SK-N-SH (cell line): ENCODE data around the gene RSRC2. TPM values are rescaled to one million over a fixed set of nuclear protein-coding genes. Genes with fewer than 3 reads are reported as not detected.

ENCODE experiments used
- CTCF ChIA-PET: fragments of 300-600, 350-600 bp; formaldehyde crosslinking; extraction: SDS; loops from one replicate; lab custom pipeline; 2021; lab: Yijun Ruan, JAX
- POLR2A ChIA-PET: fragments of 350-600 bp; sonication (Branson Sonifier 250); formaldehyde crosslinking; extraction: SDS; loops from one replicate; lab custom pipeline; 2020; ENCODE audit warnings: antibody characterized with exemption, inconsistent platforms; lab: Yijun Ruan, JAX
- DNase-seq: peaks from one replicate; pipeline ENCODE4 v3.0.0; 2012
- H2AFZ ChIP-seq: fragments of 200-600 bp; sonication (generic); 2 replicates; pipeline ENCODE4 v1.8.1; 2016; ENCODE audit warnings: antibody characterized with exemption, mild to moderate bottlenecking, low read depth
- H3F3A ChIP-seq: fragments of 200-600 bp; sonication (generic); replicated peaks from 2 replicates; pipeline ENCODE3; 2016; ENCODE audit warnings: antibody characterized with exemption, mild to moderate bottlenecking; ENCODE audit not compliant: insufficient read depth
- H3K27ac ChIP-seq, 2 experiments: fragments of 200-500 bp in 1 of 2; fragments of 200-600 bp in 1 of 2; sonication (Bioruptor generic) in 1 of 2; sonication (generic), shearing (Covaris generic) in 1 of 2; 2 replicates each; pipeline versions ENCODE4 v1.5.1 to v1.6.1; 2014 to 2016; ENCODE audit warnings: low read depth in 2 of 2, inconsistent platforms in 1 of 2, low read length in 1 of 2, mild to moderate bottlenecking in 1 of 2, mixed read lengths in 1 of 2
- H3K27me3 ChIP-seq: fragments of 200-600 bp; sonication (generic), shearing (Covaris generic); 2 replicates; pipeline ENCODE4 v1.6.1; 2016; ENCODE audit warnings: mixed run types; ENCODE audit not compliant: insufficient read depth
- H3K36me3 ChIP-seq, 2 experiments: fragments of 200-500 bp in 1 of 2; fragments of 200-600 bp in 1 of 2; sonication (Bioruptor generic) in 1 of 2; sonication (generic) in 1 of 2; replicated peaks in 1 of 2; 2 replicates each; pipeline versions ENCODE3 to v1.5.1; 2014 to 2016; ENCODE audit warnings: low read length in 1 of 2, mild to moderate bottlenecking in 1 of 2; ENCODE audit not compliant: insufficient read depth in 2 of 2, control insufficient read depth in 1 of 2
- H3K4me1 ChIP-seq, 2 experiments: fragments of 200-500 bp in 1 of 2; fragments of 200-600 bp in 1 of 2; sonication (Bioruptor generic) in 1 of 2; sonication (generic), shearing (Covaris generic) in 1 of 2; 2 replicates each; pipeline versions ENCODE4 v1.5.1 to v1.6.1; 2014 to 2016; ENCODE audit warnings: low read depth in 1 of 2, low read length in 1 of 2, mixed run types in 1 of 2; ENCODE audit not compliant: insufficient read depth in 2 of 2, control insufficient read depth in 1 of 2
- H3K4me2 ChIP-seq: fragments of 200-600 bp; sonication (generic), shearing (Covaris generic); 2 replicates; pipeline ENCODE4 v1.6.1; 2017; ENCODE audit warnings: mixed run types
- H3K4me3 ChIP-seq, 2 experiments: fragments of 200-500 bp in 1 of 2; fragments of 200-600 bp in 1 of 2; sonication (Bioruptor generic) in 1 of 2; sonication (generic), shearing (Covaris generic) in 1 of 2; 2 replicates each; pipeline versions ENCODE4 v1.5.1 to v1.8.1; 2014 to 2016; ENCODE audit warnings: low read depth in 2 of 2, inconsistent platforms in 1 of 2, low read length in 1 of 2, mild to moderate bottlenecking in 1 of 2, mixed read lengths in 1 of 2, moderate library complexity in 1 of 2
- H3K79me2 ChIP-seq: fragments of 200-600 bp; sonication (generic); 2 replicates; pipeline ENCODE4 v1.8.1; 2017; ENCODE audit warnings: mild to moderate bottlenecking; ENCODE audit not compliant: insufficient read depth
- H3K9ac ChIP-seq: fragments of 200-600 bp; sonication (generic); 2 replicates; pipeline ENCODE4 v1.6.1; 2017; ENCODE audit warnings: mixed run types
- H3K9me2 ChIP-seq: fragments of 200-600 bp; sonication (generic); 2 replicates; pipeline ENCODE4 v1.6.1; 2017; ENCODE audit warnings: mixed run types
- H3K9me3 ChIP-seq: fragments of 200-600 bp; sonication (generic); 2 replicates; pipeline ENCODE4 v1.6.1; 2017; ENCODE audit warnings: mixed run types, mild to moderate bottlenecking, moderate library complexity
- H4K20me1 ChIP-seq: fragments of 200-600 bp; sonication (generic); 2 replicates; pipeline ENCODE4 v1.6.1; 2017; ENCODE audit warnings: mild to moderate bottlenecking, mixed run types; ENCODE audit not compliant: insufficient read depth
- CTCF ChIP-seq: fragments of 200-600 bp; sonication (generic); IDR thresholded peaks from 2 replicates; pipeline ENCODE4 v1.6.1; 2017; ENCODE audit warnings: antibody characterized with exemption, mild to moderate bottlenecking, moderate library complexity
- ELF1 ChIP-seq: IDR thresholded peaks from 2 replicates; pipeline ENCODE4 v1.4.0; 2012
- FOXJ3 ChIP-seq: sonication (generic); formaldehyde crosslinking; IDR thresholded peaks from 2 replicates; pipeline ENCODE4 v1.5.1; 2020; ENCODE audit warnings: mild to moderate bottlenecking, missing genetic modification reagents
- FOXM1 ChIP-seq: IDR thresholded peaks from 2 replicates; pipeline ENCODE4 v1.4.0; 2012; ENCODE audit warnings: low read depth, mild to moderate bottlenecking
- IRF3 ChIP-seq: fragments of 150-350 bp; IDR thresholded peaks from 2 replicates; pipeline ENCODE4 v1.6.1; 2016; ENCODE audit warnings: mild to moderate bottlenecking, low read depth, low read length
- MXI1 ChIP-seq: IDR thresholded peaks from 2 replicates; pipeline ENCODE4 v1.6.1; 2012; ENCODE audit warnings: mild to moderate bottlenecking, low read depth, low read length, improper control_type of control experiment
- NFIC ChIP-seq: IDR thresholded peaks from 2 replicates; pipeline ENCODE4 v1.4.0; 2012; ENCODE audit warnings: borderline replicate concordance
- NRF1 ChIP-seq: IDR thresholded peaks from 2 replicates; pipeline ENCODE4 v1.6.1; 2012; ENCODE audit warnings: low read depth, mild to moderate bottlenecking, low read length
- REST ChIP-seq: IDR thresholded peaks from 2 replicates; pipeline ENCODE4 v1.6.1; 2012; ENCODE audit warnings: mild to moderate bottlenecking, low read depth, low read length, moderate library complexity
- RFX5 ChIP-seq: IDR thresholded peaks from 2 replicates; pipeline ENCODE4 v1.6.1; 2012; ENCODE audit warnings: mild to moderate bottlenecking, improper control_type of control experiment, low read length
- RXRA ChIP-seq: IDR thresholded peaks from 2 replicates; pipeline ENCODE4 v1.4.0; 2012; ENCODE audit warnings: low read depth, mild to moderate bottlenecking, borderline replicate concordance
- SMC3 ChIP-seq: IDR thresholded peaks from 2 replicates; pipeline ENCODE4 v1.6.1; 2012; ENCODE audit warnings: low read depth, low read length, improper control_type of control experiment
- TCF12 ChIP-seq: IDR thresholded peaks from 2 replicates; pipeline ENCODE4 v1.4.0; 2012
- USF2 ChIP-seq: fragments of 150-350 bp; IDR thresholded peaks from 2 replicates; pipeline ENCODE4 v1.6.1; 2017; ENCODE audit warnings: antibody characterized with exemption, low read length, low read depth, borderline replicate concordance
- YY1 ChIP-seq: IDR thresholded peaks from 2 replicates; pipeline ENCODE4 v1.4.0; 2012; ENCODE audit warnings: low read depth, mild to moderate bottlenecking
- WGBS: methylation state at CpG from one replicate; pipeline ENCODE4 v1.1.6; 2017; ENCODE audit warnings: low lambda C conversion rate; 5-methylcytosine and 5-hydroxymethylcytosine counted together
- polyA plus RNA-seq, 3 experiments: library from polyadenylated mRNA; depleted of rRNA; stranded (reverse); fragments of >200 nt; gene quantifications; 2 replicates each; pipeline ENCODE4 v1.2.3, GENCODE V29; 2012
- TF ChIP-seq, protein P1 (sequence below): IDR thresholded peaks from 2 replicates; pipeline ENCODE4 v1.4.0; 2012; ENCODE audit warnings: low read depth
- TF ChIP-seq, protein P2 (sequence below): IDR thresholded peaks from 2 replicates; pipeline ENCODE4 v1.4.0; 2012; ENCODE audit warnings: low read depth, borderline replicate concordance

The RSRC2 gene
- polyA plus RNA-seq, 1 of the 3 experiments (the other 2 are of a cell fraction), result 24.8 TPM

- no peak for TF ChIP-seq USF2
- no peak for TF ChIP-seq RXRA
- no peak for TF ChIP-seq CTCF
- 0 out of 2 replicates have a peak, but pooled peaks have one; percentile 29 for TF ChIP-seq TCF12
- peak; percentile 88; the same call in 1 of the 2 replicates for TF ChIP-seq MXI1
- peak; percentile 21; the same call in 1 of the 2 replicates for TF ChIP-seq RFX5
- TF ChIP-seq, protein P1, sequence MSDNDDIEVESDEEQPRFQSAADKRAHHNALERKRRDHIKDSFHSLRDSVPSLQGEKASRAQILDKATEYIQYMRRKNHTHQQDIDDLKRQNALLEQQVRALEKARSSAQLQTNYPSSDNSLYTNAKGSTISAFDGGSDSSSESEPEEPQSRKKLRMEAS, result peak; percentile 94
- TF ChIP-seq, protein P2, sequence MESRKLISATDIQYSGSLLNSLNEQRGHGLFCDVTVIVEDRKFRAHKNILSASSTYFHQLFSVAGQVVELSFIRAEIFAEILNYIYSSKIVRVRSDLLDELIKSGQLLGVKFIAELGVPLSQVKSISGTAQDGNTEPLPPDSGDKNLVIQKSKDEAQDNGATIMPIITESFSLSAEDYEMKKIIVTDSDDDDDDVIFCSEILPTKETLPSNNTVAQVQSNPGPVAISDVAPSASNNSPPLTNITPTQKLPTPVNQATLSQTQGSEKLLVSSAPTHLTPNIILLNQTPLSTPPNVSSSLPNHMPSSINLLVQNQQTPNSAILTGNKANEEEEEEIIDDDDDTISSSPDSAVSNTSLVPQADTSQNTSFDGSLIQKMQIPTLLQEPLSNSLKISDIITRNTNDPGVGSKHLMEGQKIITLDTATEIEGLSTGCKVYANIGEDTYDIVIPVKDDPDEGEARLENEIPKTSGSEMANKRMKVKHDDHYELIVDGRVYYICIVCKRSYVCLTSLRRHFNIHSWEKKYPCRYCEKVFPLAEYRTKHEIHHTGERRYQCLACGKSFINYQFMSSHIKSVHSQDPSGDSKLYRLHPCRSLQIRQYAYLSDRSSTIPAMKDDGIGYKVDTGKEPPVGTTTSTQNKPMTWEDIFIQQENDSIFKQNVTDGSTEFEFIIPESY, result peak; percentile 87
These were observed at the start of gene RSRC2, which contains the start of gene KNTC1 (continued) for GRCh38 chr12:122526683-122527477.

- no peak overlapping the region for H2AFZ ChIP-seq
- 96% methylated on average over 6 of the region's 6 CpGs for WGBS
- H3K9me3 ChIP-seq, result no peaks in the 10 kb centered on the region
- DNase-seq, result no peak
- H3K4me2 ChIP-seq, result no peak overlapping the region
- H3K9ac ChIP-seq, result no peak overlapping the region
- H3K4me3 ChIP-seq, result no peak overlapping the region
- H3K36me3 ChIP-seq, result peaks cover 27 to 55% of the 10 kb centered on the region in 2 experiments
- H3K79me2 ChIP-seq, result no peaks in the 10 kb centered on the region
- H3K27me3 ChIP-seq, result no peaks in the 10 kb centered on the region
- no peak overlapping the region for H3K27ac ChIP-seq
- 0 out of 2 replicates have a peak, but pooled peaks cover 3% of the 10 kb centered on the region for H3K9me2 ChIP-seq
- POLR2A ChIA-PET, result no interaction called here
- H4K20me1 ChIP-seq, result no peaks in the 10 kb centered on the region
- CTCF ChIA-PET, result interaction anchor here (1.3 kb wide), 1 partner anchor 9 kb away, joined by 3 read pairs; no protein-coding TSS in a partner anchor
- no peaks in the 10 kb centered on the region for H3K4me1 ChIP-seq
- H3F3A ChIP-seq, result peaks cover 17% of the 10 kb centered on the region
- TF ChIP-seq YY1 (no peak), CTCF (no peak), REST (no peak), ELF1 (no peak), FOXJ3 (CRISPR knock-in tag) (no peak), FOXM1 (no peak), NRF1 (no peak), IRF3 (no peak), NFIC (no peak), MXI1 (no peak), SMC3 (no peak)
These were observed 45.1 kb upstream of the RSRC2 start for GRCh38 chr12:122571821-122572220.
